NT2/D1 (cell line): Measurements from ENCODE around the gene TEX14.

ENCODE experiments used
- YY1 ChIP-seq: IDR thresholded peaks from 2 replicates; pipeline ENCODE4 v1.6.1; 2011; ENCODE audit not compliant: insufficient read length, insufficient read depth
- ZNF274 ChIP-seq: IDR thresholded peaks from 2 replicates; pipeline ENCODE4 v1.6.1; 2011; ENCODE audit warnings: mild to moderate bottlenecking, low read depth, low read length

- TF ChIP-seq ZNF274 (no peak), YY1 (no peak)
Observed at GRCh38 chr17:58611331-58611730, 80.5 kb downstream of the TEX14 start.
